Smooth muscle cell (in vitro differentiated cells): ENCODE results near the gene RIPPLY1. TPM values are rescaled to one million over a fixed set of nuclear protein-coding genes. Genes with fewer than 3 reads are reported as not detected.

ENCODE experiments used
- DNase-seq: peaks from one replicate; lab custom pipeline; 2025; ENCODE audit not compliant: unreplicated experiment; lab: John Stamatoyannopoulos, UW
- H2AFZ ChIP-seq: fragments of 200-600 bp; sonication (generic); 2 replicates; pipeline ENCODE4 v1.6.0; 2016; ENCODE audit warnings: antibody characterized with exemption, low read depth, mild to moderate bottlenecking
- H3F3A ChIP-seq: fragments of 200-600 bp; sonication (generic); 2 replicates; pipeline ENCODE4 v1.6.0; 2017; ENCODE audit warnings: antibody characterized with exemption, low read depth
- H3K27ac ChIP-seq: fragments of 200-600 bp; sonication (generic); 2 replicates; pipeline ENCODE4 v1.5.1; 2016; ENCODE audit warnings: low read depth, mild to moderate bottlenecking
- H3K27me3 ChIP-seq: fragments of 200-600 bp; sonication (generic); 2 replicates; pipeline ENCODE4 v1.6.1; 2016; ENCODE audit warnings: low read depth, mild to moderate bottlenecking
- H3K36me3 ChIP-seq: fragments of 200-600 bp; sonication (generic); 2 replicates; pipeline ENCODE4 v1.5.1; 2016; ENCODE audit warnings: low read depth
- H3K4me1 ChIP-seq: fragments of 200-600 bp; sonication (generic); 2 replicates; pipeline ENCODE4 v1.5.1; 2016; ENCODE audit warnings: low read depth
- H3K4me2 ChIP-seq: fragments of 200-600 bp; sonication (generic); 2 replicates; pipeline ENCODE4 v1.6.0; 2016; ENCODE audit warnings: mild to moderate bottlenecking
- H3K4me3 ChIP-seq: fragments of 200-600 bp; sonication (generic); 2 replicates; pipeline ENCODE4 v1.5.1; 2016; ENCODE audit warnings: mild to moderate bottlenecking
- H3K79me2 ChIP-seq: fragments of 200-600 bp; sonication (generic); 2 replicates; pipeline ENCODE4 v1.6.0; 2016; ENCODE audit warnings: low read depth, mild to moderate bottlenecking
- H3K9ac ChIP-seq: fragments of 200-600 bp; sonication (generic); 2 replicates; pipeline ENCODE4 v1.6.0; 2016; ENCODE audit warnings: low read depth
- H3K9me3 ChIP-seq: fragments of 200-600 bp; sonication (generic); replicated peaks from 2 replicates; pipeline ENCODE4 v1.5.1; 2016; ENCODE audit warnings: low read depth
- H4K20me1 ChIP-seq: fragments of 200-600 bp; sonication (generic); 2 replicates; pipeline ENCODE4 v1.6.0; 2016; ENCODE audit warnings: low read depth
- WGBS: methylation state at CpG from one replicate; pipeline ENCODE4 v1.1.7; 2016; ENCODE audit warnings: low lambda C conversion rate; 5-methylcytosine and 5-hydroxymethylcytosine counted together
- polyA plus RNA-seq: library from polyadenylated mRNA; unstranded; fragments of >200 nt; fragmentation: Nextera tagmentation; extraction: Ambion mirVana; gene quantifications from 2 replicates; pipeline ENCODE4 v1.2.1, GENCODE V29; 2016
- total RNA-seq: library from RNA; depleted of rRNA; stranded (reverse); fragments of >200 nt; gene quantifications from 2 replicates; pipeline ENCODE4 v1.2.3, GENCODE V29; 2014
- TF ChIP-seq, protein P1 (sequence below): fragments of 200-600 bp; sonication (generic); IDR thresholded peaks from 2 replicates; pipeline ENCODE4 v1.5.1; 2017; ENCODE audit warnings: borderline replicate concordance, mild to moderate bottlenecking, antibody characterized with exemption; ENCODE audit not compliant: insufficient read depth, poor library complexity, severe bottlenecking

RIPPLY1 gene
- total and polyA plus RNA-seq, 2 experiments from 2014 or later = not detected

DNA sequence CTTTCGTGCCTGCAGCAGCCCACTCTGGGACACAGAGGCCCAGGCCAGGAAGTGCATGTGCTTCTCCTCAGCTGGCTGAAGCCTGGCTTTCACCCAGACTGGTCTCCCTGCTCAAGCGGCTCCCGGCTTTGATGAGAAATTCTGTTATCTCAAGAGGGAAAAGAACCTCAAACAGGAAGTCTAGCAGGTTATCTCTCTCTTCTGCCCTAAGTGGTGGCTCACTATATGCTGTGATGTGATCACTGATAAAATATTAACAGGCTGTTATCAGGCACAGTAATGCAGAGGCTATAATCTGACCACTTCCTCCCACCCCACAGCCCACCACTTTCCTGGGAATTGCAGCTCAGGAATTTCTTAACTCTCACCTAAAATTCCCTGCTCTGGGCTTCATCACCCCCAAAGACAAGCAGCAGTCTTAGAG is 30.4 kb upstream of the RIPPLY1 start:
- Histone ChIP-seq H4K20me1 (no peaks in the 10 kb centered on the region), H3K4me3 (no peak overlapping the region), H3K27ac (peak overlapping the region; percentile 95), H3F3A (no peaks in the 10 kb centered on the region), H3K4me2 (no peak overlapping the region), H3K9ac (no peak overlapping the region), H3K36me3 (no peaks in the 10 kb centered on the region), H3K9me3 (no peaks in the 10 kb centered on the region), H2AFZ (no peak overlapping the region), H3K79me2 (no peaks in the 10 kb centered on the region), H3K27me3 (no peaks in the 10 kb centered on the region), H3K4me1 (peaks cover 3% of the 10 kb centered on the region)
- 41% methylated on average over 3 of the region's 3 CpGs for WGBS
- no peak for DNase-seq
- TF ChIP-seq, protein P1, sequence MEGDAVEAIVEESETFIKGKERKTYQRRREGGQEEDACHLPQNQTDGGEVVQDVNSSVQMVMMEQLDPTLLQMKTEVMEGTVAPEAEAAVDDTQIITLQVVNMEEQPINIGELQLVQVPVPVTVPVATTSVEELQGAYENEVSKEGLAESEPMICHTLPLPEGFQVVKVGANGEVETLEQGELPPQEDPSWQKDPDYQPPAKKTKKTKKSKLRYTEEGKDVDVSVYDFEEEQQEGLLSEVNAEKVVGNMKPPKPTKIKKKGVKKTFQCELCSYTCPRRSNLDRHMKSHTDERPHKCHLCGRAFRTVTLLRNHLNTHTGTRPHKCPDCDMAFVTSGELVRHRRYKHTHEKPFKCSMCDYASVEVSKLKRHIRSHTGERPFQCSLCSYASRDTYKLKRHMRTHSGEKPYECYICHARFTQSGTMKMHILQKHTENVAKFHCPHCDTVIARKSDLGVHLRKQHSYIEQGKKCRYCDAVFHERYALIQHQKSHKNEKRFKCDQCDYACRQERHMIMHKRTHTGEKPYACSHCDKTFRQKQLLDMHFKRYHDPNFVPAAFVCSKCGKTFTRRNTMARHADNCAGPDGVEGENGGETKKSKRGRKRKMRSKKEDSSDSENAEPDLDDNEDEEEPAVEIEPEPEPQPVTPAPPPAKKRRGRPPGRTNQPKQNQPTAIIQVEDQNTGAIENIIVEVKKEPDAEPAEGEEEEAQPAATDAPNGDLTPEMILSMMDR = no peak

DNA sequence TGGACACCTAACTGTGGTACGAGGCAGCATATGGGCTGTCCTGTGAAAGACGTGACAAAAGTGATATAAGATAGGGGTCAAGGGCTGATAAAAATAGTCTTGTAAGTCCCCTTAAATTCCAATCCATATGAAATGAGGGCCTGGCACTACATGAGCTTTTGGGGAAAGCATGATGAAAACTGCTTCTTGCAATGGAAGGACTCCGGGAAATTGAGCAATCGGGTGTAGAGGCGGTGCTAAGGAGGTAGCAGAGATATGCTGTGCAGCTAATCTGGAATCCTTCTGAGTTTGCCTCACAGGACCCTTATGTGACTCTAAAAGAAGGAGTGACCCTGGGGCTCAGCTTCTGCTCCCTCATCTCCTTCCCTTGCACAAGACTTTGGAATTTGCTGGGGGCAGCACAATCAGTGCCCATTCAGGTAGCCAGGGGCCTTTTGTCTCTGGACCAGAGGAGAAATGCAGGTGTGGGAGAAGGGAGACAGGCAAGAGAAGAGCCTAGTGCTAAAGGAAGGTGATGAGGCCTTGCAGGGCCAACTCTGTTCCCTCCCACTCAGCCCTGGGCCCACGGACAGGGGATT is 29.9 kb upstream of the RIPPLY1 start:
- H2AFZ ChIP-seq = no peak overlapping the region
- TF ChIP-seq, protein P1 = no peak
- no peak for DNase-seq
- H3K27ac ChIP-seq = peak overlapping the region; percentile 95
- no peaks in the 10 kb centered on the region for H3F3A ChIP-seq
- H3K27me3 ChIP-seq = no peaks in the 10 kb centered on the region
- H3K36me3 ChIP-seq = no peaks in the 10 kb centered on the region
- H3K9ac ChIP-seq = no peak overlapping the region
- H4K20me1 ChIP-seq = no peaks in the 10 kb centered on the region
- no peak overlapping the region for H3K4me3 ChIP-seq
- no peaks in the 10 kb centered on the region for H3K79me2 ChIP-seq
- peak overlapping the region; percentile 57 for H3K4me2 ChIP-seq
- 48% methylated on average over 6 of the region's 6 CpGs for WGBS
- peaks cover 3% of the 10 kb centered on the region for H3K4me1 ChIP-seq
- H3K9me3 ChIP-seq = no peaks in the 10 kb centered on the region

DNA sequence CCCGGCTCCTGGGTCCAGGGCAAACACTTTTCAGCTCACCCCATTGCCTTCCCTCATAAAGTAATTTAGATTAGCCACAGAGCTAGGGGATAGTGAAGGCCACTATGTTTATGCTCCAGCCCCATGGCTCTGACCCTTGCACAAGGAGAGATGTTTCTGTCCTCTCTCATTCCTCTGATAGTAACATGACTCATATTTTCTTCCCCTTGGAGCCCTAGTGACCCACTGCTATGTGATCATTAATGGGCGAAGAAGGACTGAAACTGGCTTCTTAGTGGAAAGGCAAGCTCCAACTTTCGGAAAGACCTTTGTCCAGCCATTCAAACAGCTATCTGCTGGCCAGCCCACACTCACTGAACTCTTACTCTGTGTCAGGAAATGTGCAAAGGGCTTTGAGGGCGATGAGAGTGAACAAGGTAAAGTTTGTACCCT is 29.4 kb upstream of the RIPPLY1 start:
- Histone ChIP-seq H3K4me2 (peak overlapping the region; percentile 57), H3K9ac (no peak overlapping the region), H3F3A (no peaks in the 10 kb centered on the region), H3K36me3 (no peaks in the 10 kb centered on the region), H2AFZ (no peak overlapping the region), H3K9me3 (no peaks in the 10 kb centered on the region), H3K27me3 (no peaks in the 10 kb centered on the region), H3K4me3 (no peak overlapping the region), H3K79me2 (no peaks in the 10 kb centered on the region), H4K20me1 (no peaks in the 10 kb centered on the region), H3K4me1 (peaks cover 3% of the 10 kb centered on the region), H3K27ac (peak overlapping the region; percentile 95)
- WGBS = 34% methylated on average over 4 of the region's 4 CpGs
- DNase-seq = no peak
- TF ChIP-seq, protein P1 = no peak
